Colonic mucosa (tissue), 4 donors: ENCODE measurements around the gene AS3MT. TPM values are rescaled to one million over a fixed set of nuclear protein-coding genes. Genes with fewer than 3 reads are reported as not detected.
"Not testable (repeated sequence)": the region's sequence is repeated elsewhere in the genome, so short reads cannot be mapped to it uniquely, and the experiment has no call there.

Experiments used
- DNase-seq: peaks from one replicate; pipeline ENCODE4 v3.0.0-alpha.2; 2020
- H3K27ac ChIP-seq: fragments of 200-600 bp; one replicate; pipeline ENCODE4 v1.8.0; 2021
- H3K27me3 ChIP-seq: fragments of 200-600 bp; one replicate; pipeline ENCODE4 v1.8.0; 2021
- H3K36me3 ChIP-seq: fragments of 200-600 bp; one replicate; pipeline ENCODE4 v1.8.0; 2021
- H3K4me1 ChIP-seq: fragments of 200-600 bp; one replicate; pipeline ENCODE4 v1.8.0; 2021; ENCODE audit warnings: mild to moderate bottlenecking
- H3K4me3 ChIP-seq: fragments of 200-600 bp; one replicate; pipeline ENCODE4 v1.8.0; 2021
- H3K9ac ChIP-seq, 2 donors: one replicate each; pipeline ENCODE4 v1.7.0; 2013; ENCODE audit warnings: control low read depth in 2 of 2, low read depth in 2 of 2, low read length in 2 of 2
- H3K9me3 ChIP-seq: fragments of 200-600 bp; one replicate; pipeline ENCODE4 v1.8.0; 2021
- CTCF ChIP-seq: fragments of 200-600 bp; IDR thresholded peaks from one replicate; pipeline ENCODE4 v1.8.0; 2022; ENCODE audit warnings: antibody characterized with exemption, mild to moderate bottlenecking
- intact Hi-C: fragments of 100-400 bp; cut with DNase I; formaldehyde crosslinking; loops from one replicate; pipeline ENCODE4 v1.14.1; 2022
- total RNA-seq, 2 donors: library from RNA; stranded (reverse); fragmentation: NEBNext Ultra II Directional in 1 of 2; extraction: Animal tissue kit (Norgen Biotek cat#: 25700) in 1 of 2; gene quantifications; one replicate each; pipeline ENCODE4 v1.2.1, GENCODE V29; 2021
- donor health status: healthy.
- donor health status: DM: no; HTN: no; CAD: no.
- donor health status: DM: no; HTN: no; CAD: no.

AS3MT gene
- 1 to 10 TPM in 1 of 2 donors, under 1 TPM in 1; 0.77 to 1.9 TPM for total RNA-seq

GRCh38 chr10:102869258-102870198, at the start of gene AS3MT:
Gene AS3MT (plus strand): TSS chr10:102869470. CDS start chr10:102869593, 123 bp downstream.
- DNase-seq = peak; percentile 27
- H3K27ac ChIP-seq = no peak within 1 kb of the TSS
- peak within 1 kb of the TSS; percentile 39 for H3K4me3 ChIP-seq
- no peaks in the 10 kb centered on the region for H3K9me3 ChIP-seq
- intact Hi-C loops = no loop called here
- peaks cover 4% of the 10 kb centered on the region for H3K4me1 ChIP-seq
- H3K36me3 ChIP-seq = no peaks in the 10 kb centered on the region
- H3K27me3 ChIP-seq = no peaks in the 10 kb centered on the region
- peak within 1 kb of the TSS in 1 of 2 donors; percentile 34 for H3K9ac ChIP-seq
- no peak for TF ChIP-seq CTCF

- H3K36me3 ChIP-seq, H3K9me3 ChIP-seq, intact Hi-C loops, DNase-seq, H3K27ac ChIP-seq, H3K9ac ChIP-seq, H3K27me3 ChIP-seq, H3K4me3 ChIP-seq, H3K4me1 ChIP-seq: not testable (repeated sequence)
Measured at GRCh38 chr10:102820008-102820407, 49.3 kb upstream of the AS3MT start.

GRCh38 chr10:102822222-102822621, 47.0 kb upstream of the AS3MT start:
- no peak for DNase-seq
- H3K27ac ChIP-seq = no peak overlapping the region
- H3K9me3 ChIP-seq = no peaks in the 10 kb centered on the region
- H3K36me3 ChIP-seq = no peaks in the 10 kb centered on the region
- intact Hi-C loops = no loop called here
- no peak for TF ChIP-seq CTCF
- H3K4me3 ChIP-seq = no peak overlapping the region
- H3K27me3 ChIP-seq = no peaks in the 10 kb centered on the region
- H3K4me1 ChIP-seq = no peaks in the 10 kb centered on the region
- H3K9ac ChIP-seq = no peak overlapping the region

GRCh38 chr10:102824664-102825063, 44.6 kb upstream of the AS3MT start:
- TF ChIP-seq CTCF = no peak
- intact Hi-C loops = no loop called here
- DNase-seq = no peak
- no peaks in the 10 kb centered on the region for H3K27me3 ChIP-seq
- H3K9ac ChIP-seq = no peak overlapping the region
- H3K4me1 ChIP-seq = no peaks in the 10 kb centered on the region
- H3K27ac ChIP-seq = no peak overlapping the region
- no peaks in the 10 kb centered on the region for H3K36me3 ChIP-seq
- H3K9me3 ChIP-seq = no peaks in the 10 kb centered on the region
- H3K4me3 ChIP-seq = no peak overlapping the region

- intact Hi-C loops = no loop called here
- Histone ChIP-seq H3K9me3 (no peaks in the 10 kb centered on the region), H3K4me3 (no peak overlapping the region), H3K36me3 (no peaks in the 10 kb centered on the region), H3K27me3 (no peaks in the 10 kb centered on the region), H3K27ac (no peak overlapping the region), H3K9ac (no peak overlapping the region), H3K4me1 (no peaks in the 10 kb centered on the region)
- no peak for DNase-seq
- no peak for TF ChIP-seq CTCF
Measured at GRCh38 chr10:102826148-102826796, 43.0 kb upstream of the AS3MT start.

GRCh38 chr10:102827597-102827975, 41.7 kb upstream of the AS3MT start:
- H3K9ac ChIP-seq = no peak overlapping the region
- H3K9me3 ChIP-seq = no peaks in the 10 kb centered on the region
- TF ChIP-seq CTCF = no peak

More at GRCh38 chr10:102827597-102827975, 41.7 kb upstream of the AS3MT start:
- Histone ChIP-seq H3K27ac (no peak overlapping the region), H3K4me1 (no peaks in the 10 kb centered on the region), H3K27me3 (no peaks in the 10 kb centered on the region), H3K36me3 (no peaks in the 10 kb centered on the region), H3K4me3 (no peak overlapping the region)
- DNase-seq = no peak
- intact Hi-C loops = no loop called here
